SJCRH30 (cell line): ENCODE data around the gene CAMTA1. TPM values are rescaled to one million over a fixed set of nuclear protein-coding genes. Genes with fewer than 3 reads are reported as not detected.
A peak's percentile ranks its signal among the peaks of the same experiment; 100 is the strongest.

Experiments
- DNase-seq, 2 experiments: peaks; one replicate each; pipeline ENCODE4 v3.0.0-alpha.2; 2015 to 2020
- H3K27ac ChIP-seq: fragments of 250-450 bp; sonication (Bioruptor Pico); 2 replicates; pipeline ENCODE4 v1.5.1; 2020; ENCODE audit warnings: mild to moderate bottlenecking, moderate library complexity
- H3K27me3 ChIP-seq: fragments of 250-450 bp; sonication (Bioruptor Pico); 2 replicates; pipeline ENCODE4 v1.5.1; 2020; ENCODE audit warnings: mild to moderate bottlenecking, moderate library complexity
- H3K36me3 ChIP-seq: fragments of 250-450 bp; sonication (Bioruptor Pico); 2 replicates; pipeline ENCODE4 v1.5.1; 2020; ENCODE audit warnings: mild to moderate bottlenecking, moderate library complexity
- H3K4me1 ChIP-seq: fragments of 250-450 bp; sonication (Bioruptor Pico); 2 replicates; pipeline ENCODE4 v1.5.1; 2020; ENCODE audit warnings: mild to moderate bottlenecking, moderate library complexity
- H3K4me3 ChIP-seq: fragments of 250-450 bp; sonication (Bioruptor Pico); 2 replicates; pipeline ENCODE4 v1.5.1; 2020; ENCODE audit warnings: mild to moderate bottlenecking, moderate library complexity
- H3K9me3 ChIP-seq: fragments of 250-450 bp; sonication (Bioruptor Pico); replicated peaks from 2 replicates; pipeline ENCODE4 v1.5.1; 2020; ENCODE audit warnings: mild to moderate bottlenecking, moderate library complexity
- total RNA-seq: library from RNA; depleted of rRNA; stranded (reverse); fragments of >200 nt; shearing (Covaris generic); gene quantifications from 2 replicates; pipeline ENCODE4 v1.2.3, GENCODE V29; 2014

The CAMTA1 gene
- total RNA-seq, 1 experiment from 2014 or later = 153 TPM

GRCh38 chr1:6873298-6874015 lies 88.2 kb downstream of the CAMTA1 start:
- H3K4me3 ChIP-seq = no peak overlapping the region
- H3K4me1 ChIP-seq = peaks cover 16% of the 10 kb centered on the region; the same call in 1 of the 2 replicates
- no peaks in the 10 kb centered on the region for H3K27me3 ChIP-seq
- peaks cover 5% of the 10 kb centered on the region for H3K36me3 ChIP-seq
- H3K27ac ChIP-seq = no peak overlapping the region
- DNase-seq = no peak
- no peaks in the 10 kb centered on the region for H3K9me3 ChIP-seq

DNA sequence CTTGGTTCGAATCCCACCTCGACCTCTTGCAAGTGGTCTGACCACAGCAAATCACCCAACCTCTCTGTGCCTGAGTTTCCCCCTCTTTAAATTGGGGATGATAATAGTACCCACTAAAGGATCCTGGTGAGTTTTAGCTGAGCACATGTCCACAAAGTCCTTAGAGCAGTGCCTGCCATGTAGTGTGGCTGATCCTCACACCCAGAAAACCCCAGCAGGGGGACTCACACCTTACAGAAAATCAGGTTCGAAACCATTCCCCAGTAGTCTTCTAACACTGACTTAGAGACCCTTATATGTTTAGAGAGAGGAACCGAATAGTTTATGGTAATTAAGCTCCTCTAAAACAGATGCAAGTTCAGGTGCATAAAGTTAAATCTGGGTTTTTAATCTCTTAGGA lies 89.0 kb downstream of the CAMTA1 start:
- Histone ChIP-seq H3K27ac (no peak overlapping the region), H3K4me3 (no peak overlapping the region), H3K36me3 (peaks cover 5% of the 10 kb centered on the region)

DNA sequence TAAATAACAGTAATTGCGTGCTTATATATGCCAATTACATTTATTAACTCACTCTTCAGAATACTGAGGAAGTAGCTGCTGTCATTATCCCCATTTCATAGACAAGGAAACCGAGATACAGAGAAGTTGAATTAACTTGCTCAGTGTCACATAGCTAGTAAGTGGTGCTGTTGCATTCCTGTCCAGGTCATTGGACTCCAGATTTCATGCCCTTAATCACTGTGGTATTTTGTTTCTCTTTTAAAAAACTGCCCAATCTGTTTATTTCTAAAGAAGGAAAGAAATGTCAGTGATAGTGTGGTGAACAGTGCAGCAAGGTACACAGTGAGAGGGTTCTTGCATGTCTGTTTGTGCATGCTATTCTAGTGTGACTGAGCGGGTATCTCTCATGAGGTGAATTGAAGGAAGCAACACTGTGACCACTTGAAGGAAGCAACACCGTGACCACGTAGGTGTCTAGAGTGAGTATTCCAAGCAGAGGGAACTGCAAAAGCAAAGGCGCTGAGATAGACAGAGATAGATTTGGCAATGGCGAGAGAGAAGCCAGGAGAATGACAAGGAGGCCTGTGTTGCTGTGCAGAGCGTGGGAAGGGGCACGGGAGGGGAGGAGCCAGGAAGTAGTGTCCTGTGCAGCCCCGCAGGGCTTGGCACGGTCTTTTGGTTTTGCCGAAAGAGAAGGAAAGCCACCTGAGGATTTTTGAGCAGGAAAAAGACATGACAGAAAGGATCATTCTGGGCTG lies 95.9 kb downstream of the CAMTA1 start:
- no peaks in the 10 kb centered on the region for H3K4me1 ChIP-seq
- no peak overlapping the region for H3K4me3 ChIP-seq
- DNase-seq = no peak
- H3K27ac ChIP-seq = no peak overlapping the region
- no peaks in the 10 kb centered on the region; the same call in 1 of the 2 replicates for H3K36me3 ChIP-seq
- no peaks in the 10 kb centered on the region for H3K27me3 ChIP-seq
- no peaks in the 10 kb centered on the region for H3K9me3 ChIP-seq

More for the DNA sequence above, 89.0 kb downstream of the CAMTA1 start:
- Histone ChIP-seq H3K4me1 (peaks cover 16% of the 10 kb centered on the region; the same call in 1 of the 2 replicates), H3K9me3 (no peaks in the 10 kb centered on the region), H3K27me3 (no peaks in the 10 kb centered on the region)
- DNase-seq = no peak

GRCh38 chr1:6882414-6882813 lies 97.2 kb downstream of the CAMTA1 start:
- Histone ChIP-seq H3K36me3 (no peaks in the 10 kb centered on the region), H3K27me3 (no peaks in the 10 kb centered on the region)
- DNase-seq = no peak

GRCh38 chr1:6884652-6885153 lies 99.4 kb downstream of the CAMTA1 start:
- Histone ChIP-seq H3K9me3 (no peaks in the 10 kb centered on the region), H3K4me3 (no peak overlapping the region), H3K27ac (no peak overlapping the region), H3K36me3 (no peaks in the 10 kb centered on the region), H3K4me1 (no peaks in the 10 kb centered on the region), H3K27me3 (no peaks in the 10 kb centered on the region)
- no peak for DNase-seq

More at GRCh38 chr1:6882414-6882813, 97.2 kb downstream of the CAMTA1 start:
- Histone ChIP-seq H3K4me1 (no peaks in the 10 kb centered on the region), H3K9me3 (no peaks in the 10 kb centered on the region), H3K4me3 (no peak overlapping the region), H3K27ac (no peak overlapping the region)

DNA sequence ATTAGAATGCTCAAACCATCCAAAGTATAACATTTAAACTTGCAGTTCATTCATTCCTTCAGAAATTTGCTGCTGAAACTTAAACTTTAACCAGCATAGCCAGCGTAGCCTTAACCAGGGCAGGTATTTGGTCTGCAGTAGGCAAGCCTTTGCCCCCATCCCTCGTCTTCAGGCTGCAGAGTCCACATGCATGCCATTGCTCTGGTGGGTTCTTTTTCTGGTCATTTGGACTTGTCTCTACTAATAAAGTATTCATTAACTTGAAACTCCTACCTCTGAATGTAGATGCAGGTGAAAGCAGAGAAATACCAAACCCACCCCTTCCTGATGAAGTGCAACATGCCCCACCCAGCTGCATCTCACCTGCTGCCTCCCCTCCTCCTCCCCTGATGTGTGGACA lies 100.2 kb downstream of the CAMTA1 start:
- Histone ChIP-seq H3K27me3 (no peaks in the 10 kb centered on the region), H3K27ac (no peak overlapping the region), H3K4me3 (no peak overlapping the region), H3K36me3 (no peaks in the 10 kb centered on the region), H3K9me3 (no peaks in the 10 kb centered on the region), H3K4me1 (no peaks in the 10 kb centered on the region)
- no peak for DNase-seq

DNA sequence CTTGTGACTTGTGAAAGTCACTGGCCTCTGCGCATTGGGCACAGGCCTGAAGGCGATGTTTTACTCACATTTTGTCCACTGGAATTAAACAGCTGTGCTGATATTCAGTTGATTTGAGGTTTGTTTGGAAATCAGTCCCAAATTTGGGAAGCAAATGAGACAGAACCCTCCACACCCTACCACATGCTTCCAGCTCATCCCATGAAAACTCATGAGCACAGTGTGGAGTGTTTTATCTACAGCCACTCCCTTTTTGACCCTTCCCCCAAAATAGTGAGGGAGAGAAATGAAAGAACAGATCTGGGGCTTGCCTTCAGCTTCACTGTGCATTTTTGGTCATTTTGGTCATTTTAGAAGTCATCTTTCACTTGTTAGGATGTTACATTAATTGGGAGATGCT lies 101.3 kb downstream of the CAMTA1 start:
- Histone ChIP-seq H3K36me3 (no peaks in the 10 kb centered on the region), H3K9me3 (no peaks in the 10 kb centered on the region), H3K27ac (no peak overlapping the region), H3K27me3 (no peaks in the 10 kb centered on the region), H3K4me1 (no peaks in the 10 kb centered on the region), H3K4me3 (no peak overlapping the region)
- DNase-seq = no peak

DNA sequence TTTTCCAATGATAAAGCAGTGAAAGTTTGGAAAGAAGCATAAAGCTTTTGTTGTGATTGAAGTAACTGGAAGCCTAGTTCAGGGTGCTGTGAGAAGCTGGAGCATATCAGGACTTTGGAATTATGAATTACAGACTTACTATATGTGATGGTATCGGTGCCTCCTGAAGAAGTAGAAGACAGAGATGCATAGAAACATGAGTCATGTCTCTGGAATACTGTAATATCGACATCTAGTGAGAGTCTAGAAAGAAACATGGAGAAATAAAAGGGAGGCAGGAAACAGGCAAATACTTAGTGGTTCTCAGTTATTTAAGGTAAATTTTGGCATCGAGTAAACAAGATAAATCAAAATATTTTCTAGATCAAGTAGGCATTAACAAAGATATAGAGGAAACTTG lies 103.0 kb downstream of the CAMTA1 start:
- H3K36me3 ChIP-seq = no peaks in the 10 kb centered on the region
- H3K27ac ChIP-seq = no peak overlapping the region
- H3K4me1 ChIP-seq = no peaks in the 10 kb centered on the region
- DNase-seq = no peak
- H3K4me3 ChIP-seq = no peak overlapping the region
- H3K9me3 ChIP-seq = no peaks in the 10 kb centered on the region
- no peaks in the 10 kb centered on the region for H3K27me3 ChIP-seq

DNA sequence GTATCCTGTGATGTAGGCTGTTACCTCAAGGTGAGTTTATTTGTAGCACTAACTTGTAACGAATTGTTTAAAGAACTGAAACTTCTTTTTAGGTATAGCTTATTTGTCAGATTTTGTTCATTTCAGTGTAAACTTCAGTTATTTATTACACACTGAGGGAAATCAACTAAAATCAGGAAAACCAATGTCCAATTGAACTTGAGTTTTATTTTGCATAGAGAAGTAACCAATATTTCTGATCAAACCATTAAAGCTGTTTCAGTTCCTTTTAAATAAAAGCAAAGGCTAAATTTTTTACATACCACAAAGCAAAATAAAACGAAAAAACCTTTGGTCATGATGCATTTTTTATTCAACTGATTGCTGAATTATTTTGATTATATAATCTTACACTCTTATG lies 103.6 kb downstream of the CAMTA1 start:
- no peaks in the 10 kb centered on the region for H3K4me1 ChIP-seq
- H3K27me3 ChIP-seq = no peaks in the 10 kb centered on the region
- H3K27ac ChIP-seq = no peak overlapping the region
- H3K36me3 ChIP-seq = no peaks in the 10 kb centered on the region
- H3K9me3 ChIP-seq = no peaks in the 10 kb centered on the region
- DNase-seq = no peak
- no peak overlapping the region for H3K4me3 ChIP-seq

- no peaks in the 10 kb centered on the region for H3K9me3 ChIP-seq
- no peaks in the 10 kb centered on the region for H3K27me3 ChIP-seq
- no peaks in the 10 kb centered on the region for H3K36me3 ChIP-seq
- no peaks in the 10 kb centered on the region for H3K4me1 ChIP-seq
- no peak overlapping the region for H3K4me3 ChIP-seq
- DNase-seq = peak; percentile 53 to 73
- H3K27ac ChIP-seq = no peak overlapping the region
Observed at GRCh38 chr1:6889875-6890480, 104.7 kb downstream of the CAMTA1 start.

DNA sequence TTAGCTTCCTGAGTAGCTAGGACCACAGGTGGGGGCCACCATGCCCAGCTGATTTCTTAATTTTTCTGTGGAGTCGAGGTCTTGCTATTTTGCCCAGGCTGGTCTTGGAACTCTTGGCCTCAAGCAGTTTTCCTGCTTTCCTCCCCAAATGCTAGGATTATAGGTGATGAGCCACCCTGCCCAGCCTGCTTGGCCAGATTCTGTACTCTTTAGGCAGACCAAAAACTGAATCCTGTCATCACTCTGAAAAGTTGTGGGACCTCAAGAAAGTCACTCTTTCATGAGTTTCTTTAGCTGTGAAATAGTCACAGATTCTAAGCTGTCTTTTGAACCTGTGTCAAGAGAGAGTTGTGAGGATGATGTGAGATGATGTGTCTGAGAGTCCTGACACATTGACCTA lies 105.4 kb downstream of the CAMTA1 start:
- Histone ChIP-seq H3K27me3 (no peaks in the 10 kb centered on the region), H3K36me3 (no peaks in the 10 kb centered on the region), H3K9me3 (no peaks in the 10 kb centered on the region), H3K4me3 (no peak overlapping the region), H3K4me1 (no peaks in the 10 kb centered on the region), H3K27ac (no peak overlapping the region)
- DNase-seq = no peak

GRCh38 chr1:6891781-6892579 lies 106.7 kb downstream of the CAMTA1 start:
- Histone ChIP-seq H3K27me3 (no peaks in the 10 kb centered on the region), H3K36me3 (no peaks in the 10 kb centered on the region), H3K9me3 (no peaks in the 10 kb centered on the region), H3K4me1 (no peaks in the 10 kb centered on the region), H3K4me3 (no peak overlapping the region), H3K27ac (no peak overlapping the region)
- no peak for DNase-seq

DNA sequence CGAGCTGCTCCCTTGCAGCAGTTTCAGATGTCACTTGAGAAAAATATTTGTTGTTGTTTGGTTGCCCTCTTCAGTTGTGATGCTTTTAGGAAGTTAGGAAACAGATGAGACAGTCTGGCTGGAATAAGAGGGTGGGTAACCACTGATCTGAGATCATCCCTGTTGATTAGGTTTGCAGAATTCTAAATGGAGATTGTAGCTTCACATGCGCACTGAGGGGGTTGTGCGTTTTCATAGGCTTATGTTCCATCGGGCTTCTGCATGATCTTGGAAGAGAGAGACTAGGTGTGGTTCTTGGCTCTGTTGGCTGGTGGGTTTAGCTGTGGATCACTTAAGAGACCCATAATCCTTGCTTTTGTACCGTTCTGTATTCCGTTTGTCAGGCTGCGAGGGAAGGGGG lies 108.1 kb downstream of the CAMTA1 start:
- no peak overlapping the region for H3K27ac ChIP-seq
- no peak overlapping the region for H3K4me3 ChIP-seq
- no peaks in the 10 kb centered on the region for H3K9me3 ChIP-seq
- no peaks in the 10 kb centered on the region for H3K27me3 ChIP-seq
- no peaks in the 10 kb centered on the region for H3K36me3 ChIP-seq
- no peak for DNase-seq
- H3K4me1 ChIP-seq = no peaks in the 10 kb centered on the region

DNA sequence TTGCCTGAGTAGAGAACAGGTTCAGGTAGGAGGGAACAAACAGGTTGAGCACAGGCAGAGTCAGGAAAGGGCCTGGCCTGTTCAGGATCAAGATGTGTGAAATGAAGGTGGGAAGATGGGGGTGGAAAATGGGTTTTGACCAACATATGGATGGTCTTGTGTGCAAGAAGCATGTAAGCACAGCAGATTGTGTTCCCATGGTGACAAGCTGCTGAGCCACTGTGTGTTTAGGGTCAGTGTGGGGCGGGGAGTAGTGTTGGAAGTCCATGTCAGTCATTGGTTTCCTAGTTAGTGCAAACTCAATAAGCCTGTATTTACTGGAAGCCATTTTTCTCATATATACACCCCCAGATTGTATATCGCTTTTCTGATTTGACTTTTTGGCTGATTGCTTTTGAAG lies 111.9 kb downstream of the CAMTA1 start:
- H3K9me3 ChIP-seq = no peaks in the 10 kb centered on the region

More for the DNA sequence above, 111.9 kb downstream of the CAMTA1 start:
- no peak for DNase-seq
- Histone ChIP-seq H3K36me3 (no peaks in the 10 kb centered on the region), H3K27me3 (no peaks in the 10 kb centered on the region), H3K27ac (no peak overlapping the region), H3K4me1 (no peaks in the 10 kb centered on the region), H3K4me3 (no peak overlapping the region)
